Activated CD4-positive, alpha-beta T cell treated with anti-CD3 and anti-CD28 coated beads for 36 hours (primary cell): ENCODE results near the gene C1QTNF5. TPM values are rescaled to one million over a fixed set of nuclear protein-coding genes. Genes with fewer than 3 reads are reported as not detected.

Source experiments
- ATAC-seq: fragments of 200-7000 bp; cut with Tn5 transposase; one replicate; pipeline ENCODE4 v1.10.0; 2021; ENCODE audit warnings: mild to moderate bottlenecking, moderate library complexity
- CTCF ChIA-PET: fragments of 350-600 bp; sonication (Branson Sonifier 250); formaldehyde crosslinking; loops from one replicate; lab custom pipeline; 2021; ENCODE audit warnings: antibody characterized with exemption; lab: Charles Lee
- POLR2A ChIA-PET: fragments of 350-600 bp; sonication (Branson Sonifier 250); formaldehyde crosslinking; loops from one replicate; lab custom pipeline; 2021; ENCODE audit warnings: antibody characterized with exemption, inconsistent platforms; lab: Charles Lee
- DNase-seq: peaks from one replicate; pipeline ENCODE4 v3.0.0-alpha.2; 2020
- H3K27ac Mint-ChIP-seq: one replicate; pipeline ENCODE4 v1.8.0; 2021; ENCODE audit warnings: mixed read lengths
- H3K27me3 Mint-ChIP-seq: one replicate; pipeline ENCODE4 v1.8.0; 2021; ENCODE audit warnings: mixed read lengths
- H3K36me3 Mint-ChIP-seq: one replicate; pipeline ENCODE4 v1.8.0; 2021; ENCODE audit warnings: low read depth, mixed read lengths
- H3K4me1 Mint-ChIP-seq: one replicate; pipeline ENCODE4 v1.8.0; 2021; ENCODE audit warnings: mixed read lengths
- H3K4me3 Mint-ChIP-seq: one replicate; pipeline ENCODE4 v1.8.0; 2021; ENCODE audit warnings: mild to moderate bottlenecking, moderate library complexity, mixed read lengths
- H3K9me3 Mint-ChIP-seq: one replicate; pipeline ENCODE4 v1.8.0; 2021; ENCODE audit warnings: low read depth, mixed read lengths
- intact Hi-C, 2 experiments: fragments of 100-400 bp; cut with DNase I in 1 of 2; cut with micrococcal nuclease in 1 of 2; formaldehyde crosslinking; loops; one replicate each; pipeline versions ENCODE4 v1.14.2 to v1.15.1; 2022 to 2024; cut with DNase I, micrococcal nuclease
- total RNA-seq, 2 experiments: library from RNA; stranded (reverse); gene quantifications; one replicate each; pipeline ENCODE4 v1.2.3, GENCODE V29; 2021

C1QTNF5 gene
- total RNA-seq, 2 experiments from 2014 or later: not detected

DNA sequence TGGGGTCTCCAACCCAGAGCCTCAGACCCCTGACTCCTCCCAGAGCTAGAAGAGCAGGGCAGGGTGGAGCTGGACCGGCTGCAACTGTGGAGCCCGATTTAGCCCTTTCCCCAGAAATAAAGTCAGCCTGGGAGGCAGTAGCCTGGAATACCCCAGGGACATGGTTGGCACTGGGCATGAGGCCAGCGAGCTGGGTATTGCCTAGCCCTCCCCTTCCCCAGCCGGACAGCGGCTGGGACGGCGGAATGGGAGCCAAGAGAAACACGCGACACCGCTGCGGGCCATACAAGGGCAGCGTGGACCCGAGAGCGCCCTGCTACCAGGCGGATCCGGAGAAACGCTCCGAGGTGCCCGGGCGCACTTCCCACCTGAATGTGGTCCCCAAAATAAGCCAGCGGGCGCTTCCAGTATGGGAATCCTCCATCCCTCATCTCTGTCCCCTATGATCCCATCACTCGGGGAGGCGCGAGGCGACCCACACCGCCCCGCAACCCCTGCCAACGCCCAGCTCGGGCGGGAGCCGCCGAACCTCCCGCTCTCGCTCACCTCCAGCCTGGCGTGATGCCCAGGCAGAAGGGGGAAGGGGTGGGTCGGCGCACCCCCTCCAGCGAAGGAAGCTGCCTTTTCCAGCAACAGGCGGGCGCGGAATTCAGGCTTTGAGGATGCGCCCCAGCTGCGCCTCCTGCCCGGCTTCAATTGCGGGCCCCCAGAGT is 24.5 kb downstream of the C1QTNF5 start:
- Mint-ChIP-seq H3K4me1 (peaks cover 17% of the 10 kb centered on the region), H3K4me3 (peak overlapping the region; percentile 65), H3K9me3 (no peaks in the 10 kb centered on the region), H3K27ac (no peak overlapping the region), H3K36me3 (no peaks in the 10 kb centered on the region), H3K27me3 (peaks cover 8% of the 10 kb centered on the region)
- DNase-seq (peak; percentile 36), ATAC-seq (no peak)
- ChIA-PET POLR2A (no interaction called here), CTCF (interaction anchor here (0.7 to 2.4 kb wide), 7 partner anchors 12 to 193 kb away, joined by 3 to 8 read pairs (median 3); no protein-coding TSS in a partner anchor)
- intact Hi-C loops: no loop called here

DNA sequence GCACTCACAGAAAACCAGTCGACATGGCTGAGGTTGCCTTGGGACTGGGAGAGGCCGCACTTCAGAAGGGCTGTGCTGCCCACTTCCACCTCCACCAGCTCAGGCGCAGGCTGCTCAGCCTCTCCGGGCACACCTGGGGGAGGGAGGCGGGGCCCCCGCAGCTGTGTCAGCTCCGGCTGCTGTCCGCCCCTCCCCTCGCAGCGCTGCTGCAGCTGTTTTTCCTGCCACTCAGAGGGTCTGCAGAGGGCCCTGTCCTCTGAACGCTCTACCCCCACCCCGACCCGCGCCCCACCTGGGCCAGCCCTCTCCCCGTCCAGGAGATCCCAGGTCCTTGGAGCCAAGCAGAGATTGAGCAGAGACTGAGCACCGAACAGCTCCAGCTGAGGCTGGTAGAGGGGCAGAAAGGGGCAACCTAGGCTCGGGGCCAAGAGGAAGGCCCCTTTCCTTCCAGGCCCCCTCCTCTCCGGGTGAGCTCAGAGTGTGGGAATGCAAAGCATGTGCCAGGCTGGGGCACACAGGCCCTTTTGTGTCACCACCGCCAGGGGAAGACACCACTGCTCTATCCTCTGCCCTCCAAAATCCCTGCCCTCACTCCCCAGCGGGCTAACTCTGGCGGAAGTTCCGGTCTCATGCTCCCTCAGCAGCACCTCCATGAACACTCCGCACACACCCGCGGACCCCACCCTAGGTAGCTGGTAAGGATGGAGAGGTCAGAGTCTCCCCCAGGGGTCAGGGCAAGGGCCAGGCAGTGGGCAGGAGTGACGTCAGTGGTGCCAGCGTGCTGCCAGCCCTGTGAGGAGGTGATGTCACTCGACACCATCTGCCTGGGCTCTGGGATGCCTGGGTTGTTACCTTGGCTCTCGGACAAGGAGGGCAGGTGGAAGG is 25.3 kb downstream of the C1QTNF5 start:
- CTCF ChIA-PET: interaction anchor here (0.5 to 2.4 kb wide), 10 partner anchors 8 to 259 kb away, joined by 3 to 8 read pairs (median 4); no protein-coding TSS in a partner anchor
- H3K4me3 Mint-ChIP-seq: peak overlapping the region; percentile 65
- intact Hi-C loops: no loop called here
- H3K27ac Mint-ChIP-seq: no peak overlapping the region
- no peaks in the 10 kb centered on the region for H3K36me3 Mint-ChIP-seq
- ATAC-seq (peak; percentile 68), DNase-seq (peak; percentile 70)
- POLR2A ChIA-PET: interaction anchor here (0.6 to 0.9 kb wide), 2 partner anchors 111 to 213 kb away, joined by 3 read pairs; partner anchors contain the start of gene DPAGT1
- peaks cover 8% of the 10 kb centered on the region for H3K27me3 Mint-ChIP-seq
- H3K4me1 Mint-ChIP-seq: peaks cover 17% of the 10 kb centered on the region
- H3K9me3 Mint-ChIP-seq: no peaks in the 10 kb centered on the region

DNA sequence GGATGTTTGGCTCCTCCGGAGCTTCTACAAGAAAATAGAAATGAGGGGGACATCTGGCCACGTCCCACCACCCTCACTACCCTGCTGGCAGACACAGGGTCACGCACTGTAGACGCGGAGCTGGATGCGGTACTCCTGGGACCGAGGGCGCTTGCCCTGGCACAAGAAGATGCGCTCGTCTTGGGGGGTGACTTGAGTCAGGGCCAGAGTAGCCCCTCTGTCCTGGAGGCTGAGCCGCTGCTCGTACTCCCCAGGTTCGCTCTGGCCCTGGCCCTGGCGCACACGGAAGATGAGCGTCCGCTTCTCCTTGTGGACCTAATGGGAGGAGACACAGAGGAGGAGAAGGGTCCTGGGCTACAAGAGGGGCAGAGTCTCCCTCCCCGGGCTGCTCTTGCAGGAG is 26.0 kb downstream of the C1QTNF5 start:
- DNase-seq (no peak), ATAC-seq (no peak)
- CTCF ChIA-PET: interaction anchor here (0.5 to 2.4 kb wide), 8 partner anchors 8 to 315 kb away, joined by 3 to 8 read pairs (median 4); no protein-coding TSS in a partner anchor
- peaks cover 8% of the 10 kb centered on the region for H3K27me3 Mint-ChIP-seq
- peak overlapping the region; percentile 65 for H3K4me3 Mint-ChIP-seq
- H3K4me1 Mint-ChIP-seq: peaks cover 17% of the 10 kb centered on the region
- H3K9me3 Mint-ChIP-seq: no peaks in the 10 kb centered on the region
- no peak overlapping the region for H3K27ac Mint-ChIP-seq
- intact Hi-C loops: no loop called here
- H3K36me3 Mint-ChIP-seq: peaks cover under 1% of the 10 kb centered on the region
- POLR2A ChIA-PET: interaction anchor here (0.6 to 0.9 kb wide), 2 partner anchors 111 to 213 kb away, joined by 3 read pairs; partner anchors contain the start of gene DPAGT1

DNA sequence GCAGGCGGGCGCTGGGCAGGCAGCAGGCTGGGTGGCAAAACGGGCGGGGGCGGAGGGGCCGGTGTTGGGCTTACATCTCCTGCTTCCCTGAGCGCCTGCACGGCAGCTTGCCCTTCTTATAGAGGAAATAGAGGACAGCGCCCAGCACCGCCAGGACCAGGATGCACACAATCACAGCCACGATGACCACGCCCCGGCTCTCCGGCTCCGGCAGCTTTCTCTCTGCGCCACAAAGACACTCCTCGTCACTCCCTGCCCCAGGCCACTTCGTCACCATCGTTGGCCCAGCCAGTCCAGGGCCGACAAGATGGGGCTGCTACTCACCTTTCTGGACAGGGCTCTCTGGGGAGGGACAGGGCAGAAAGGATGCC is 30.0 kb downstream of the C1QTNF5 start:
- POLR2A ChIA-PET: no interaction called here
- H3K36me3 Mint-ChIP-seq: peaks cover 12% of the 10 kb centered on the region
- no peak for DNase-seq
- H3K27me3 Mint-ChIP-seq: peaks cover 4% of the 10 kb centered on the region
- H3K9me3 Mint-ChIP-seq: no peaks in the 10 kb centered on the region
- no peak overlapping the region for H3K4me3 Mint-ChIP-seq
- CTCF ChIA-PET: interaction anchor here (1.6 kb wide), 1 partner anchor 10 kb away, joined by 4 read pairs; no protein-coding TSS in a partner anchor
- intact Hi-C loops: no loop called here
- no peak overlapping the region for H3K27ac Mint-ChIP-seq
- ATAC-seq: no peak
- H3K4me1 Mint-ChIP-seq: peaks cover 20% of the 10 kb centered on the region

DNA sequence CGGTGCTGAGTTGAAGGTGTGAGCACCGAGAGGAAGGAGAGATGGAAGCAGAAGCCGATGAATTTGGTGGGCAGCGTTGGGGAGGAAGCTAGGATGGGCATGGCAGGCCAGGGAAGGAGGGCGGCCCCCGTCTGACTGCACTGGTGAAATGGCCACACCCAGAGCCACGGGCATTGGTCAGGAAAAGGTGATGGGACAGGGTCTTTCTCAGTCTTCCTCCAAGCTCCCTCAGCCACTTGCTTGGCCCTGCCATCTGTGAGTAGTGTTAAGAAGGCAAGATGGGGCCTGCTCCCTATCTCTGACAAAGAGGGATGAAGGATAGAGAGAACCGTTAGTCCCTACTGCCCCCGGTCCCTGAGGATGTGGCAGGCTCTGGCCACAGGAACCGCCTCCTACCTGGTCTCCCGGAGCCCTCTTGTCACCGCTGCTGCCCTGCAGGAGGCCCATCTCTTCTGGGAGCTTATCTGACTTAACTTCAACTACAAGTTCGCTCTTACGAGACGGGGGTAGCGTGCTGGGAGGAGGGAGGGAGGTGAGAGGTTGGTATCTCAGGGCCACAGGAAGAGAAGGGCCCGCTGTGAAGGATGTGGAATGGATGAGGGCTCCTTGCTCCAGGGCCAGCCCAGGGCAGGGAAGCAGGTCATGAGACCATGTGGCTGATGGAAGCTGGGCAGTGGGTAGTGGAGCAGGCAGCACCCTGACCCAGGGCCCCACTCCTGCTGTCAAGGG is 30.6 kb downstream of the C1QTNF5 start:
- peaks cover 15% of the 10 kb centered on the region for H3K36me3 Mint-ChIP-seq
- no peak overlapping the region for H3K27ac Mint-ChIP-seq
- ChIA-PET CTCF (interaction anchor here (1.2 to 1.6 kb wide), 2 partner anchors 9 to 13 kb away, joined by 3 to 4 read pairs; no protein-coding TSS in a partner anchor), POLR2A (no interaction called here)
- ATAC-seq: no peak
- H3K9me3 Mint-ChIP-seq: no peaks in the 10 kb centered on the region
- DNase-seq: no peak
- H3K4me3 Mint-ChIP-seq: no peak overlapping the region
- intact Hi-C loops: no loop called here
- peaks cover 4% of the 10 kb centered on the region for H3K27me3 Mint-ChIP-seq
- H3K4me1 Mint-ChIP-seq: peaks cover 22% of the 10 kb centered on the region

DNA sequence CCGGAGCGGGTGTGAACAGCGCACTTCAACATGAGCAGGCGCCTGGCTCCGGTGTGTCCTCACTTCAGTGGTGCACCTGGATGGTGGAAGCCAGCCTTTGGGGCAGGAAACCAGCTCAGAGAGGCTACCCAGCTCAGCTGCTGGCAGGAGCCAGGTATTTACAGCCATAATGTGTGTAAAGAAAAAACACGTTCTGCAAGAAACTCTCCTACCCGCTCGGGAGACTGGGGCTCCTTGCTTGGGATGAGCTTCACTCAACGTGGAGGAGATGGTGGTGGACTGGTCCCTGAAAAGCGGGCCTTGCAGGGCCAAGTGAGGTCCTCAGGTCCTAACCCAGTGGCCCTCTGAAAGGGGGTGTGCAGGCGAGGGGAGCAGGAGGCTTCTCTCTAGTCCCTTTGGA is 31.3 kb downstream of the C1QTNF5 start:
- Mint-ChIP-seq H3K27me3 (no peaks in the 10 kb centered on the region), H3K36me3 (peaks cover 17% of the 10 kb centered on the region), H3K27ac (no peak overlapping the region), H3K4me1 (peaks cover 27% of the 10 kb centered on the region), H3K9me3 (no peaks in the 10 kb centered on the region), H3K4me3 (no peak overlapping the region)
- ATAC-seq (no peak), DNase-seq (no peak)
- intact Hi-C loops: no loop called here
- ChIA-PET CTCF (interaction anchor here (1.2 to 1.6 kb wide), 2 partner anchors 9 to 14 kb away, joined by 3 to 4 read pairs; no protein-coding TSS in a partner anchor), POLR2A (interaction anchor here (0.7 kb wide), 1 partner anchor 28 kb away, joined by 3 read pairs; no protein-coding TSS in a partner anchor)

DNA sequence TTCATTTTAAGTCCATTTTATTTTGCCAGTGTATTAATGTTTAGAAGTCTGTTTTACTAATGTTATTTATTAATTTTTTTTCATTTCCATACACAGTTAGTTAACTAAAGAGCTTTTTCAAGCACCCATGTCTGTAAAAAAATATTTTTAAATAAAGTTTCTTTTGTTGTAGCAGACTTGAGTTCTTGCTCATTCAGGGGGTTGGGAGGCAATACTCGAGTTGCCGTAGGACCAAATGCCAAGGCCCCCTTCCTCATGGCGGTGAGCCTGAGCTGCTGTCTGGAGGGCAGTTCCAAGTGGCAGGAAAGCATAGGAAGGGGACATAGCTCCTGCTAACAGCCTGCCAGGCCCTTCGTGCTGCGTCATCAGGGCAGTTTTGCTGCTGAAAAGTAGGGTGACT is 32.7 kb downstream of the C1QTNF5 start:
- DNase-seq: no peak
- H3K9me3 Mint-ChIP-seq: no peaks in the 10 kb centered on the region
- H3K27me3 Mint-ChIP-seq: no peaks in the 10 kb centered on the region
- POLR2A ChIA-PET: interaction anchor here (0.6 kb wide), 1 partner anchor 92 kb away, joined by 3 read pairs; no protein-coding TSS in a partner anchor
- H3K4me3 Mint-ChIP-seq: no peak overlapping the region
- ATAC-seq: no peak
- intact Hi-C loops: no loop called here
- CTCF ChIA-PET: interaction anchor here (0.6 to 3.3 kb wide), 10 partner anchors 11 to 662 kb away, joined by 3 to 20 read pairs (median 4); no protein-coding TSS in a partner anchor
- peaks cover 27% of the 10 kb centered on the region for H3K4me1 Mint-ChIP-seq
- H3K36me3 Mint-ChIP-seq: peaks cover 27% of the 10 kb centered on the region
- H3K27ac Mint-ChIP-seq: no peak overlapping the region

DNA sequence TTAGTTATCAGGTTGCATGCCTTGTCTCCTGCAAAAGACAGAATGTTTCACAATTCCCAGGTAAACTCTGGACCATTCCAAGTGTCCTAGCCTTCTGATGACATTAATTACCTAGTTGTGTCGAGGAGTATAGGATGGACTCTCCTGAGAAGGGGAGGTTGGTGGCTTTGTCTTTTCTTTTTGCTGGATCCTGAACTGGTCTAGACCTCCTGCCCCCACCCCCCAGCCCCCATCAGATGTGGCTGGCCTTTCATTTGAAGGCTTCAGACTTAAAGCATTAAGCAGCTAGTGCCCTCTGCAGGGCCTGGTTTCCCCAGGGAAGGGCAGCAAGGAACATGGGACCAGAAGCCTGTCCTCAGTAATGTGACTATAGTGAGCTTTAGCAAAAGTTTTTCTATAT is 33.5 kb downstream of the C1QTNF5 start:
- ATAC-seq (no peak), DNase-seq (no peak)
- no peaks in the 10 kb centered on the region for H3K9me3 Mint-ChIP-seq
- peak overlapping the region; percentile 95 for H3K27ac Mint-ChIP-seq
- H3K4me3 Mint-ChIP-seq: no peak overlapping the region
- intact Hi-C loops: no loop called here
- peaks cover 27% of the 10 kb centered on the region for H3K4me1 Mint-ChIP-seq
- ChIA-PET CTCF (interaction anchor here (0.6 to 3.3 kb wide), 11 partner anchors 8 to 49 kb away, joined by 3 to 20 read pairs (median 4); no protein-coding TSS in a partner anchor), POLR2A (interaction anchor here (0.5 to 0.8 kb wide), 2 partner anchors 18 to 27 kb away, joined by 3 to 4 read pairs; partner anchors contain the start of gene RNF26)
- no peaks in the 10 kb centered on the region for H3K27me3 Mint-ChIP-seq
- H3K36me3 Mint-ChIP-seq: peaks cover 27% of the 10 kb centered on the region

DNA sequence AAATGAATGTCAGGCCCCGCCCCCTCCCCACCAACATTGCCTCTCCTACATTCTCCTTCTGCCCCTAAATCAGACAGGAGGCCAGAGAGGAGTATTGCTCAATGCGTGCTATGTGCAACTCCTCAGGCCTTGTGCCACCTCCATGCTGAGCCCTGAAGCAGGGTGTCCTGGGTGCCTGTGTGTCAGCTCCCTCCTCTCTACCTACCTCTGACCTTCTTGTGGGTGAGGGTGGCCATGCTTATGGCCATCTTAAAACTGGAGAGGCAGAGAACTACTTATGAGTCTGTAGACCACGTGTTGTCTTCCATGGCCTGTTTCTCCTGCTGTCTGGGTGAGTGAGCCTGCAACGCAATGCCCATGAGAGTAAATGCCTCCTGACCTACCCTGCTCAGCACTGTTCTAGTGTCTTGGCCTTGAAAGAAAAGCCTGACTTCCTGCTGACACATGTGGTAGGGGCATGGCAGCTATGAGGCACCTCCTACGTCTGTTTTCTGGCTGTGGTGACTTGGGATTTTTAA is 34.3 kb downstream of the C1QTNF5 start:
- intact Hi-C loops: no loop called here
- H3K4me3 Mint-ChIP-seq: peak overlapping the region; percentile 42
- DNase-seq: peak; percentile 66
- peaks cover 27% of the 10 kb centered on the region for H3K4me1 Mint-ChIP-seq
- ATAC-seq: peak; percentile 95
- H3K9me3 Mint-ChIP-seq: no peaks in the 10 kb centered on the region
- CTCF ChIA-PET: interaction anchor here (0.7 to 3.3 kb wide), 7 partner anchors 9 to 38 kb away, joined by 3 to 20 read pairs (median 5); no protein-coding TSS in a partner anchor
- POLR2A ChIA-PET: interaction anchor here (0.8 kb wide), 1 partner anchor 15 kb away, joined by 3 read pairs; no protein-coding TSS in a partner anchor
- H3K27ac Mint-ChIP-seq: peak overlapping the region; percentile 95
- peaks cover 31% of the 10 kb centered on the region for H3K36me3 Mint-ChIP-seq
- no peaks in the 10 kb centered on the region for H3K27me3 Mint-ChIP-seq
